B cell (primary cell): Measurements from ENCODE around the gene PCMTD2. TPM values are rescaled to one million over a fixed set of nuclear protein-coding genes. Genes with fewer than 3 reads are reported as not detected.

Source experiments
- ATAC-seq: fragments of 200-7000 bp; cut with Tn5 transposase; one replicate; pipeline ENCODE4 v1.10.0; 2021; ENCODE audit warnings: low read depth, mild to moderate bottlenecking, moderate number of reproducible peaks, moderate library complexity
- CTCF ChIA-PET: fragments of 350-600 bp; sonication (Branson Sonifier 250); formaldehyde crosslinking; loops from one replicate; lab custom pipeline; 2021; ENCODE audit warnings: antibody characterized with exemption, inconsistent platforms; lab: Charles Lee
- POLR2A ChIA-PET: fragments of 350-600 bp; sonication (Branson Sonifier 250); formaldehyde crosslinking; loops from one replicate; lab custom pipeline; 2021; ENCODE audit warnings: antibody characterized with exemption; lab: Charles Lee
- DNase-seq: peaks from one replicate; pipeline ENCODE4 v3.0.0; 2013
- H2AFZ ChIP-seq: 2 replicates; pipeline ENCODE4 v1.6.1; 2012; ENCODE audit warnings: mild to moderate bottlenecking, low read depth, low read length; ENCODE audit not compliant: insufficient read depth, poor library complexity, severe bottlenecking
- H3K27ac ChIP-seq, 2 donors: 1 replicate in 1 of 2; 2 replicates in 1 of 2; pipeline ENCODE4 v1.5.1; 2012 to 2013; ENCODE audit warnings: low read length in 2 of 2, mild to moderate bottlenecking in 2 of 2, moderate library complexity in 1 of 2
- H3K27me3 ChIP-seq, 4 experiments: fragments of 200-600 bp in 1 of 4; sonication (generic) in 1 of 4; replicated peaks in 1 of 4; 1 replicate in 2 of 4; 2 replicates in 2 of 4; pipeline versions ENCODE4 v1.6.1 to v1.7.0; 2013 to 2016; ENCODE audit warnings: low read length in 3 of 4, mild to moderate bottlenecking in 2 of 4, mixed read lengths in 1 of 4, moderate library complexity in 1 of 4; ENCODE audit not compliant: insufficient read depth in 4 of 4, control insufficient read depth in 3 of 4; ENCODE audit errors: control extremely low read depth in 1 of 4
- H3K36me3 ChIP-seq, 2 experiments: replicated peaks in 1 of 2; 1 replicate in 1 of 2; 2 replicates in 1 of 2; pipeline versions ENCODE4 v1.6.1 to v1.7.1; 2013; ENCODE audit warnings: low read length in 1 of 2; ENCODE audit not compliant: insufficient read depth in 2 of 2, control insufficient read depth in 1 of 2; ENCODE audit errors: control extremely low read depth in 1 of 2, extremely low read depth in 1 of 2
- H3K4me1 ChIP-seq, 2 donors: fragments of 200-600 bp in 1 of 2; sonication (generic) in 1 of 2; 1 replicate in 1 of 2; 2 replicates in 1 of 2; pipeline versions ENCODE4 v1.5.1 to v1.6.1; 2013 to 2017; ENCODE audit warnings: low read length in 2 of 2; ENCODE audit not compliant: control insufficient read depth in 2 of 2, insufficient read depth in 2 of 2
- H3K4me2 ChIP-seq: replicated peaks from 2 replicates; pipeline ENCODE3; 2012; ENCODE audit warnings: mild to moderate bottlenecking, low read depth, low read length; ENCODE audit not compliant: poor library complexity, severe bottlenecking
- H3K4me3 ChIP-seq, 5 experiments: fragments of 200-600 bp in 1 of 5; sonication (generic) in 1 of 5; 1 replicate in 3 of 5; 2 replicates in 2 of 5; pipeline versions ENCODE4 v1.5.1 to v1.7.0; 2011 to 2016; ENCODE audit warnings: low read length in 4 of 5, mild to moderate bottlenecking in 4 of 5, low read depth in 2 of 5, control low read depth in 1 of 5, moderate library complexity in 1 of 5; ENCODE audit not compliant: insufficient read depth in 1 of 5; ENCODE audit errors: control extremely low read depth in 1 of 5, extremely low read depth in 1 of 5
- H3K79me2 ChIP-seq: fragments of 200-600 bp; sonication (generic); one replicate; pipeline ENCODE4 v1.6.0; 2016; ENCODE audit warnings: low read length; ENCODE audit not compliant: control insufficient read depth, insufficient read depth
- H3K9ac ChIP-seq: fragments of 200-600 bp; sonication (generic); 2 replicates; pipeline ENCODE4 v1.6.1; 2017; ENCODE audit warnings: mild to moderate bottlenecking, low read length, moderate library complexity
- H3K9me3 ChIP-seq, 3 donors: one replicate each; pipeline versions ENCODE4 v1.6.1 to v1.7.1; 2013; ENCODE audit warnings: low read length in 2 of 3; ENCODE audit not compliant: control insufficient read depth in 2 of 3, insufficient read depth in 1 of 3; ENCODE audit errors: control extremely low read depth in 1 of 3
- H4K20me1 ChIP-seq: 2 replicates; pipeline ENCODE4 v1.6.0; 2012; ENCODE audit warnings: mild to moderate bottlenecking, low read length; ENCODE audit not compliant: insufficient read depth, control insufficient read depth, poor library complexity, severe bottlenecking
- H3K27ac Mint-ChIP-seq: one replicate; pipeline ENCODE4 v1.8.0; 2021; ENCODE audit warnings: mixed read lengths
- H3K27me3 Mint-ChIP-seq: one replicate; pipeline ENCODE4 v1.8.0; 2021; ENCODE audit warnings: mixed read lengths
- H3K4me1 Mint-ChIP-seq: one replicate; pipeline ENCODE4 v1.8.0; 2021; ENCODE audit warnings: mixed read lengths
- H3K4me3 Mint-ChIP-seq: one replicate; pipeline ENCODE4 v1.8.0; 2021; ENCODE audit warnings: mixed read lengths
- H3K9me3 Mint-ChIP-seq: one replicate; pipeline ENCODE4 v1.8.0; 2022; ENCODE audit warnings: mixed read lengths; ENCODE audit not compliant: insufficient read depth
- CTCF ChIP-seq: fragments of 200-600 bp; IDR thresholded peaks from one replicate; pipeline ENCODE4 v1.8.0; 2022; ENCODE audit warnings: antibody characterized with exemption, mild to moderate bottlenecking
- EZH2 ChIP-seq: IDR thresholded peaks from 2 replicates; pipeline ENCODE4 v1.6.1; 2012; ENCODE audit warnings: borderline replicate concordance, low read depth, mild to moderate bottlenecking, moderate library complexity, low read length; ENCODE audit not compliant: insufficient read depth, poor library complexity, severe bottlenecking
- WGBS: methylation state at CpG from one replicate; pipeline ENCODE4 v1.1.5; 2013; ENCODE audit warnings: missing lambda C conversion rate; ENCODE audit not compliant: insufficient coverage; 5-methylcytosine and 5-hydroxymethylcytosine counted together
- intact Hi-C: fragments of 100-400 bp; cut with micrococcal nuclease; formaldehyde crosslinking; loops from one replicate; pipeline ENCODE4 v1.10.0; 2022
- polyA plus RNA-seq: library from polyadenylated mRNA; depleted of rRNA; stranded (reverse); fragments of >200 nt; gene quantifications from 2 replicates; pipeline ENCODE4 v1.2.3, GENCODE V29; 2012
- total RNA-seq, 2 donors: library from RNA; stranded (reverse); fragments of 120-200 nt in 1 of 2; gene quantifications; 1 replicate in 1 of 2; 2 replicates in 1 of 2; pipeline versions ENCODE4 v1.2.3 to v1.2.4, GENCODE V29; 2013 to 2022

Gene PCMTD2
- total and polyA plus RNA-seq, 2 donors (not counting 1 experiment from before 2014, with no cell fraction given), result 39.8 to 131 TPM

GRCh38 chr20:64230461-64231145 is 24.9 kb upstream of the PCMTD2 start:
- intact Hi-C loops, result no loop called here
- Histone ChIP-seq H3K79me2 (no peaks in the 10 kb centered on the region), H3K36me3 (no peaks in the 10 kb centered on the region), H3K9me3 (no peaks in the 10 kb centered on the region), H3K27me3 (no peaks in the 10 kb centered on the region), H4K20me1 (no peaks in the 10 kb centered on the region), H3K4me3 (no peak overlapping the region), H3K27ac (no peak overlapping the region), H2AFZ (no peak overlapping the region), H3K4me2 (no peak overlapping the region), H3K9ac (no peak overlapping the region), H3K4me1 (no peaks in the 10 kb centered on the region)
- Mint-ChIP-seq H3K27ac (no peak overlapping the region), H3K4me1 (peaks cover 6% of the 10 kb centered on the region), H3K4me3 (no peak overlapping the region), H3K9me3 (no peaks in the 10 kb centered on the region), H3K27me3 (no peaks in the 10 kb centered on the region)
- ChIA-PET CTCF (no interaction called here), POLR2A (no interaction called here)
- DNase-seq (no peak), ATAC-seq (no peak)
- WGBS, result 92% methylated on average over 20 of the region's 22 CpGs
- TF ChIP-seq EZH2 (no peak), CTCF (no peak)

GRCh38 chr20:64231621-64232550 is 23.7 kb upstream of the PCMTD2 start:
- Histone ChIP-seq H3K27ac (no peak overlapping the region), H3K79me2 (no peaks in the 10 kb centered on the region), H3K9ac (no peak overlapping the region), H3K4me1 (no peaks in the 10 kb centered on the region), H3K9me3 (no peaks in the 10 kb centered on the region), H3K27me3 (no peaks in the 10 kb centered on the region), H3K4me2 (no peak overlapping the region), H3K4me3 (no peak overlapping the region), H4K20me1 (no peaks in the 10 kb centered on the region), H3K36me3 (no peaks in the 10 kb centered on the region), H2AFZ (no peak overlapping the region)
- Mint-ChIP-seq H3K27me3 (no peaks in the 10 kb centered on the region), H3K9me3 (no peaks in the 10 kb centered on the region), H3K27ac (no peak overlapping the region), H3K4me3 (no peak overlapping the region), H3K4me1 (peaks cover 6% of the 10 kb centered on the region)
- ChIA-PET CTCF (no interaction called here), POLR2A (no interaction called here)
- intact Hi-C loops, result no loop called here
- ATAC-seq (no peak), DNase-seq (no peak)
- no peak for TF ChIP-seq CTCF
- no peak for TF ChIP-seq EZH2
- 93% methylated on average over 27 of the region's 27 CpGs for WGBS
